GM21576 (cell line): ENCODE data around the gene SMIM27.
A peak's percentile ranks its signal among the peaks of the same experiment; 100 is the strongest.
"Not testable (repeated sequence)": the region's sequence is repeated elsewhere in the genome, so short reads cannot be mapped to it uniquely, and the experiment has no call there.

Experiments used
- ATAC-seq: cut with Tn5 transposase; IDR thresholded peaks from one replicate; pipeline ENCODE4 v1.9.1; 2021; ENCODE audit warnings: mild to moderate bottlenecking, moderate library complexity; ENCODE audit not compliant: unreplicated experiment

The SMIM27 gene, protein sequence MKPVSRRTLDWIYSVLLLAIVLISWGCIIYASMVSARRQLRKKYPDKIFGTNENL

DNA sequence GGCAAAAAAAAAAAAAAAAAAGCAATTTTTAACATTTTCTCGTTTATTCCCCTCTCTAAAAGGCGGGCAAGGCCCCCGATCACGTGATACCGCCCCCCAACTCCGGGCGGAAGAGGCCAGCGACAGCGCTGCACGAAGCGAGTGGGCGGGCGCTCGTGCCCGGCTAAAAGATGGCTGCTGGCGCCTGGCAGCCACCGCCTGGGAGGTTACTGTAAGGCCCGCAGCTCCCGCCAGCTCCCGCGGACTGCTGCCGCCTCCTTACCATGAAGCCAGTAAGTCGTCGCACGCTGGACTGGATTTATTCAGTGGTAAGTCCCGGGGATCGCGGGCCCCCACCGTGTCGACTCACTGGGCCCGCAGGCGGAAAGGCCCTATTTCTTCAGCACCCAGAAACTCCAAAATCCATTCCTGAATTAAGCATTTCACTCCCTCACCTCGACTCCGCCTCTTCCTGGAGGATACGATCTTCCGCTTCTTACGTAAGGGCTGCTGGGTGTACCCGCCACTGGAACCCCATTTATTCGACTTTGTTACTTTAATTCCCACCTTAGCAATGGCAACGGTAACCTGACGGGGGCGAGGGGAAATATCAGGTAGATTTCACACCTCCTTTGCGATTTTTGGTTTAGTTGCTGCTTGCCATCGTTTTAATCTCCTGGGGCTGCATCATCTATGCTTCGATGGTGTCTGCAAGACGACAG is at the start of gene SMIM27, which contains the start of gene TOPORS:
TSS of gene SMIM27 (plus strand) at position 156 of the 701 bp plus-strand sequence. CDS start at position 264, 108 bp downstream.
TSS of gene TOPORS (minus strand) at position 415 of the 701 bp plus-strand sequence. CDS start at position 265, 150 bp downstream.
- ATAC-seq: peak; percentile 68

DNA sequence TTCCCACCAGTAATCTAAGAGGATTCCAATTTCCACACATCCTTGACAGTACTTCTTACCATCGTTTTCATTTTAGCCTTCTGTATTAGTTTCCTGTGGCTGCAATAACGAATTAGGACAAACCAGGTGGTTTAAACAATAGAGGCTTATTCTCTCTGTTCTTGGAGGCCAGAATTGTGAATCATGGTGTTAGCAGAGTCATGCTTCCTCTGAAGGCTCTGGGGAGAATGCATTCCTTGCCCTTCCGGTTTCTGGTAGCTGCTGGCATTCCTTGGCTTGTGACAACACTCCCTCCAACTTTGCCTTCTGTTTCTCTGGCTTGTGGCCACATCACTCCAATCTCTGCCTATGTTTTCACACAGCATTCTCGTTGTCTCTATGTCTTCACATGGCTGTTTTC is 49.7 kb upstream of the SMIM27 start:
- no peak for ATAC-seq

DNA sequence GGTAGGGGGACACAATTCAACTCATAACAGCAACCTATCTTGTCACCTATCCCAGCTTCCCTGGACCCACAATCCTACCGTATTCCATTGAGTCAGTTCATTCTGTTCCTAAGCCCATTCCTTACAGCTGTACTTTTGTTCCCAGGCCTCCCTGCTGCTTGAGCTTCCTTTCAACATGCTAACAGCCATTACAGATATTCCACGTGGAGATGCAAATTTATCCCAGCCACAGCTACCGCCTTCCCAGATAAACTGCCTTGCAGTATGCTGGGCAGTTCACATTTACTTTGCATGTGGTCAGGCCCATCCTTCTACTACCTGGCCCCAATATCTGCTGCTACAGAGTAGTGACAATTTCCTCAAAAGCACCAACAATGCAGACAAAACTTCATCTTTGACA is 49.1 kb upstream of the SMIM27 start:
- ATAC-seq: no peak

DNA sequence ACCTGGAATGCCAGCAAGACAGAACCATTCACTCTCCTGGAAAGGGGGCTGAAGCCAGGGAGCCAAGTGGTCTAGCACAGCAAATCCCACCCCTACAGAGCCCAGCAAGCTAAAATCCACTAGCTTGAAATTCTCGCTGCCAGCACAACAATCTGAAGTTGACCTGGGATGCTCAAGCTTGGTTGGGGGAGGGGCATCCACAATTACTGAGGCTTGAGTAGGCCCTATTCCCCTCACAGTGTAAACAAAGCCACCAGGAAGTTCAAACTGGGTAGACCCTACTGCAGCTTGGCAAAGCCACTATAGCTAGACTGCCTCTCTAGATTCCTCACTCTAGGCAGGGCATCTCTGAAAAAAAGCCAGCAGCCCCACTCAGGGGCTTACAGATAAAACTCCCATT is 43.4 kb upstream of the SMIM27 start:
- no peak for ATAC-seq

DNA sequence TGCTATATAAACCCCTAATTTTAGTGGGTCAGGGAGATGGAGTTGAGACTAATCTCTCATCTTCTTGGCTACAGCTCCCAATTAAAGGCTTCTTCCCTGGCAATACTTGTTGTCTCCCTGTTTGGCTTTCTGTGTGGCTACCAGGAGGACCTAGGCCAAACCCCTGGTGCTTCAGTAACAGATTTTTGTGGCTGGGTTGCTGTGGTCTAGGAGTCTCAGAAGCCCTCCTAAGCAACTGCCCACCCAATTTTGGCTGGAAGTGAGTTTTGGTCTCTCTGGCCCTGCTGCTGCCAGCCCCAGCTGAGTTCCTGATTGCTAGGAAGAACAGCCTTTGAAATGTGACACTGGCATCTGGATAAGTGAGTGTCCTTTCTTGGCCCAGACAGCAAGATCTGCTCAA is 35.9 kb upstream of the SMIM27 start:
- ATAC-seq: no peak

DNA sequence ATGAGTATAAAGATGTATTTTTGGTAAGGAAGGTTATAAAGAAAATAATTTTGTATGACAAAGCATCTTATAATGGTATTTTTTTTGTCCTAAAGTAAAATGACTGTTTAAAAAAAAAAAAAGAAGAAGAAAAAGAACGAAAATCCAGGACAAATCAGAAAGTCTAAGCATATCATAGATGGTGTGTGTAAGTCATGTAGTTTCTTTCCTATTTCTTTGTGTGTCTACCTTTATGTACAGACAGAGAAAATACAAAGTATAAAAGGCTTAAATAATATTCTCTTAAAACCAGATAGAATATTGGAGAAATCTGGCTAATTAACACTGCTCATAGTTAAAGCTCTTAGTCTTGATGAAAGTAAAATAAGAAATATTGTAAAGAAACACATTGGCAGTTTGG is 33.9 kb upstream of the SMIM27 start:
- ATAC-seq: no peak

DNA sequence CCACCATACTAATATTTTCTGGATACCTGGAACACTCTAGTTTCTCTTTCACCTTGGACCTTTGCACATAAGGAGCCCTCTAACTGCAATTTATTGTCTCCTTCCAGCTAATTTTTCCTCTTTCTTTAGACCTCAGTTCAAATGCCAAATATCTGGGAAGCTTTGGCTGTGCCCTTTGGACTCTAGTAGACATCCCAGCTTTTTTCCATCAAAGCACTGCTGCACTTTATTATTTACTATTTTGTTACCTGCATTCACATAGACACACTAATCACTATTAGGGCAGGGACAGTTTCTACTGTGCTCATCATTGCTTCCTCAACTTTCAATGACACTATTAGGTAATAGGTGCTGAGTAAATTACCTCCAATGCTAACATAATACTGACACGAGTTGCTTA is 28.2 kb upstream of the SMIM27 start:
- no peak for ATAC-seq

DNA sequence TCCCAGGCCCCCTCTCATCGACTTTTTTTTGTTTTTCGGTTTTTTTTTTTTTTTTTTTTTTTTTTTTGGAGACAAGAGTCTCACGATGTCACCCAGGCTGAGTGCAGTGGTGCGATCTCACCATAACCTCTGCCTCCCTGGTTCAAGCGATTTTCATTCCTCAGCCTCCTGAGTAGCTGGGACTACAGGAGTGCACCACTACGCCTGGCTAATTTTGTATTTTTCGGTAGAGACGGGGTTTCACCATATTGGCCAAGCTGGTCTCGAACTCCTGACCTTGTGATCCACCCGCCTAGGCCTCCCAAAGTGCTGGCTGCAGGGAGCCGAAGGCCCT is 27.6 kb upstream of the SMIM27 start:
- not testable (repeated sequence) for ATAC-seq

DNA sequence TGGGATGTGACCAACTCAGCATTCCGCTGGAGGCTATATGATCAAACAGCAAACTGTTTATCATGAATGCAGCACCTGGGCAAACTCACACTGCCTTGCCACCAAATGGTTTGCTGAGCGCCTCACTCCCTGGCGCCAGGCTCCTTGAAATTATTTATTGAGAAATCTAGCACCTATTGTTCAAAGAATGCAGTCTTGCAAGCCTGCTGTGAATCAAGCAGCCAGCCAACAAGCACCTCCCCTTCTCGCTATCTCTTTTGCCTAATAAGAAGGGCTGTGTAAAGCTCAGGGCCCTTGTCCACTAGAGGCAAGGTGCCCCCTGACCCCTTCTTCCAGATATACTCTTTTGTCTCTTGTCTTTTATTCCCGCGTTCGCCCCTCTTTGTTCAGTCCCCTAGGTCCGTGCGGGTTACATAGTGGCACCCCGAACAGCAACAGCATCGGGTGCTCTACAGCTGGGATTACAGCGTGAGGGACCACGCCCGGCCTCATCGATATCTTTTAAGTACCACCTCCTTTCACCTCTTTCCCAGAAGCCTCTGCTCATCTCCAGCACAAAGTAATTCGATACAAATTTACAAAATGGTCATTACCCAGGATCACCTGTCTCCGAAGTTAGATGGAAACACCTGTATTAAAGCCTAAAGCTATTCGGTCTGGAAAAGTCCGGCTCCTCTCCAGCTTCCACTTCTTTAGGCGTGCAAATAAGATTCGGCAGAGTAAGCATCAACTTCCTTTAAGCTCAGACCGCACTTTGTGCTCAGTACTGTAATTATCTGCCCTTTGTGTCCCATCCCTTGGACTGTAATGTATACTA is 27.0 kb upstream of the SMIM27 start:
- no peak for ATAC-seq

DNA sequence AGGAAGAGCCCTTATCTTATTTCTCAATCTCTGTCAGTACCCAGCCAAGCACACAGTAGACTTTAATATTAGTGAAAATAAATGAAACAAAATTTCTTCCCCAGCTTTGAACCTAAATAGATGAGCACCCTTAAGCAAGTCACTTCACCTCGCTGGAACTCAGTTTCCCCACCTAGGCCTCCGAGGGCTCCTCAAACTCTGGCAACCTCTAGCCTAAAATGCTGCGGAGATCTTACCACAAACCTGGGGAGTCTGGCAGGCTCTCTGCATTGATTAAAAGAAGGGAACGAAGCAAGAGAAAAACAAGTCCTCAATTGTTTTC is 26.5 kb upstream of the SMIM27 start:
- no peak for ATAC-seq

DNA sequence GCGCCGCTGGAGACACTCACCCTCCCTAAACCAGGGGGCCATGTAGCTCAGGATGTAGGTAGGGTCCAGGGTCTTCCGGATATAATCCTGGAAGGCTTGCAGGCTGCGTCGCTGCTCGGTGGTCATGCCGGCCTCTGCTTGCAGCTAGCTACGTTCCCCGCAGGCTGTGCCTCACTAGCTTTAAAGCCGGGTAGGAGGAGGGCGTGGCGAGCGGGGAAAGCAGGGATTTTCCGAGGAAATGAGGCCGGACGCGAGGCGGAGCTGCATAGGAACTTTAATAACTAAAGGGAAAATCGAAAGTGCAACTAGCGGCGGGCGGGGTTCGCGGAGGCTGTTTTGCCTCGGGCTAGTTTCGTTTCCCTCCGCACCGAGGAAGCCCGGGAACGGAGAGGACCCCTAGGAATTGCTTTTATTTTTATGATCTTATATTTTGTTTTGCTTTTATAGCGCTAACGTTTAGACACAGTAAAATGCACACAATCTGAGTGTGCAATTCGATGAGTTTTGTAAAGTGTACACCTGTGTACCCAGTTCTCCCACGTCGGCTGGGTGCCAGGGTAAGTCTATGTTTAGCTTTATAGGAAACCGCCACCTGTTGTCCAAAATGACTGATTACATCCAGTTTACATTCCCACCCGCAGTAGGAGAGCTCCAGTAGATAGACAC is 26.0 kb upstream of the SMIM27 start, which contains the start of gene RIGI:
TSS of gene RIGI (minus strand) at position 156 of the 666 bp plus-strand sequence. CDS start at position 126, 30 bp downstream.
- ATAC-seq: peak; percentile 65

DNA sequence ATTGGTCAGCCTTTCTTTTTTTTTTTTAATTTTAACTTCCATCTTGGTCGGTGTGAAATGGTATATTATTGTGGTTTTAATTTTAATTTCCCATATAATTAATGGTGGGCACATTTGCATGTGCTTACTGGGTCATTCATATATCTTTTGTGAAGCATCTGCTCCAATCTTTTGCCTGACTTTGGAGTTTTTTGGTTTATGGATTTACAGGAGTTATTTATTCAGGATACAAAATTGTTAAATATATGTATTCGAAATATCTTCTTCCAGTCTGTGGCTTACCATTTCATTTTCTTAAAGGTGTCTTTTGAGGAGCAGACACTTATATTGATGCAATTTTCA is 25.4 kb upstream of the SMIM27 start:
- no peak for ATAC-seq

DNA sequence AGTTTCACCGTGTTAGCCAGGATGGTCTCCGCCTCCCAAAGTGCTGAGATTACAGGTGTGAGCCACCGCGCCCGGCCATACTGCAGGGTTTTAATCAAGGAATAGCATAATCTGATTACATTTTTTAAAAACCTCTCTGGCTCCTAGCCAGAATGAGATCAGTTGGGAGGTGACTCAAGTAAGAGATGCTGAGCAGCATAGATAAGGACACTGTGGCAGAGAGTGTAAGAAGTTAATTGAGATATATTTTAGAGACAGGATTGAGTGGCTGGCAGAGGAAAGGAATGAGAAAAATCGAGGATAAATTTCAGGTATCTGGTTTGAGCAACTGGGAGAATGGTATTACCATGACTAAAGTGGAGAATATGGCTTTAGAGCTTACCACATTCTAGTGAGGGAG is 18.8 kb upstream of the SMIM27 start:
- ATAC-seq: no peak

DNA sequence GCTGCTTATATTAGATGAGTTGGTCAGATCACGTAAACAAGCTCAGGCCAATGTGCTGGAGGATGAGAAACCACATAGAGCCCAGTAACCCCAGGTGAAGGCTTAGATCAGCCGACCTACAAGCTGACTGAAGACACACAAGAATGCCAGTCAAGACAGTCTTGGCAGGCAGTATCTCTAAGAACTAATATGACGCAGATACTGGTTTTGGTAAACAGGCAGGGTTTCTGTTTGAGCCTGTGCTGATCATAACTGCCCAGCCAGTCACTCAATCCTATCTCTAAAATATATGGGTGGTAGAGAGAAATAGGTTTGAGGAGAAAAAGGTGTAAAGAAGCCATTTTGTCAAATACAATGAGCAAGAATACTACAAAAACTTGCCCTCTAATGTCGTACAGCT is 18.3 kb upstream of the SMIM27 start:
- no peak for ATAC-seq

DNA sequence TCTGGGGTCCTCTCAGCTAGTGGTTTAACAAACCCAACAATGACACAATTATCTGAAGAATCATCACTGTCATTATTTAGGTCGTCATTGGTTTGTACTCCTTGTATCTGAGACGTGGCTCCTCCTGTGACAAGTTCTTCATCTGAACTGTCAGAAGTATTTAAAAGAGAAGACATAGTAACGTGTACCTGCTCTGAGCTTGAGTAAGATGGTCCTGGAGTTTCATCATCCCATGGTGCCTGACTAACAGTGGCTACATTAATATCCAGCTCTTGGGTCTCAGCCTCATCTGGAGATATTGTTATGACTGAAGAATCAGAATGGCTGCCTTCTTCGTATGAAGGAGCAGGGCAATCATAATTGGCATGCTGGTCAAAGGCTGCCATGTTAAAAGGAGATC is 9.1 kb upstream of the SMIM27 start:
- no peak for ATAC-seq

DNA sequence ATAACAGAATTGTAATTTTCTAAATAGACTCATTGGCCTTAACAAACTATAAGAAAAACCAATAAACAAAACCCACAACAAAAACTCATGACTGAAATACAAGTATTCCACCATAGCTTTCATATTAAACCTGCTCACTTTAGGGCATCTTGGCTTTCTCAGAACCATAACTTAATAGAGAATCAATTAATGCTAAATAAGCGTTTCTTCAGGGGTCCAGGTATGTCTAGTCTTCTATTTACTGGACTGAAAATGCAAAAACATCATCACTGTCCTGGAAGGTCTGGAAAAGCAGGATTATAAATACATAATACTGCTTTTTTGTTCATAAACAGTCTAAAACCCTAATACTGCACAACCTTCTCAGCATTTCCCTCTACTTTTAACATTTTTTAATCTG is 6.2 kb upstream of the SMIM27 start:
- no peak for ATAC-seq

DNA sequence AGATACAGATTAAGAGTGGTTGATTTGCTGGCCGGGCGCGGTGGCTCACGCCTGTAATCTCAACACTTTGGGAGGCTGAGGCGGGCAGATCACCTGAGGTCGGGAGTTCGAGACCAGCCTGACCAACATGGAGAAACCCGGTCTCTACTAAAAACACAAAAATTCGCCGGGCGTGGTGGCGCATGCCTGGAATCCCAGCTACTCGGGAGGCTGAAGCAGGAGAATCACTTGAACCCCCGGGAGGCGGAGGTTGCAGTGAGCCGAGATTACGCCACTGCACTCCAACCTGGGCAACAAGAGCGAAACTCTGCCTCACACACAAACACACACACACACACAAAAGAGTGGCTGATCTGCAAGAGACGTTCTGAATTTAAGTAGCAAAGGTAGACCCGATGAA is 3.9 kb upstream of the SMIM27 start:
- ATAC-seq: not testable (repeated sequence)

DNA sequence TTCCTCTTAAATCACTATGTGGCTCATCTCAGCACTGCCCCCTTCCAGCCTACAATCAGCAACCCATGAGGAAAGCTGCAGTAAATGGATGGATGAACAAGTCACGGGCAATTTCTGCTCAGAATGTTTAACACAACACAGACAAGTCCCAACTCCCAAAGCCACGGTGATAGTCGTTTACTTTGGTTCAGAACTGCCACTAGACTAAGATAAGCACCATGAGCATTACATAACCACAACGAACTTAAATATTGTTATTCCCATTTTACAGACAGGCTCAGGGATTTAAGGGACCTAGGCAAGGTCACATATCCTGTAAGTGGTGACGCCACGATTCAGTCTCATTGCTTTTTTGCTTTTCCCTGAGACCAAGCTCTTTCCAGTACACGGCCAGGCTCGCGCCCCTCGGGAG is 2.0 kb upstream of the SMIM27 start:
- ATAC-seq: no peak

DNA sequence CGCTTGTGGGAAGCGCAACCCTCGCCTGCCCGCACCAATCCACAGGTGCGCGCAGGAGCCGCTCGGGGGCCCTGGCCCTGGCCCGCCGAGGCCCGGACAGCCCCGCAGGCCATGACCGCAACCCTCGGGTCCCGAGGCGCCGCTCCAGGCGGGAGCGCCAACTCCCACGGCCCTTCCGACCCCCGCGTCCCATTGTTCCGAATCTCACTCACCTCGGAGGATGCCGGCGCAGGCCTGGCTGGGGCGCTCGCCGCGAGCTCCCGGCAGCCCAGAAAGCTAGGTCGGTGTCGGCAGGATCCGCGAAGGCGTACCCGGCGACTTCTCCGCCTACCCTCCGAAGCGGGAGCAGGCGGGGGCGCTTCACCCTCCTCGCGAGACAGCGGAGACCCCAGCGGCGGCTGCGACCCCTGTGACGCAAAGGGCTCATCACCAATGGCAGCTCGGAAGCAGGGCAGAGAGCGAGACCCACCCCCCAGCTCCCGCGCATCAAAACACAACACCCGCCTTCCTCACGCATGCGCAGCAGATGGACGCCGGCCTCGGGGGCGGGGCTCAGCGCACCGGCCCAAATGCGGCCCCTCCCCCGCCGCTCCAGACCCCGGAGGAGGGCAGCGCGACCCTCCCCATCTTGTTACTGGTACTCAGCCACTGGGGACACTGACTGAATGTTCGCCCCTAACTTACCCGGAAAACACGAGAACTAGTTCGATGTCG is 1.4 kb upstream of the SMIM27 start:
- peak; percentile 65 for ATAC-seq

DNA sequence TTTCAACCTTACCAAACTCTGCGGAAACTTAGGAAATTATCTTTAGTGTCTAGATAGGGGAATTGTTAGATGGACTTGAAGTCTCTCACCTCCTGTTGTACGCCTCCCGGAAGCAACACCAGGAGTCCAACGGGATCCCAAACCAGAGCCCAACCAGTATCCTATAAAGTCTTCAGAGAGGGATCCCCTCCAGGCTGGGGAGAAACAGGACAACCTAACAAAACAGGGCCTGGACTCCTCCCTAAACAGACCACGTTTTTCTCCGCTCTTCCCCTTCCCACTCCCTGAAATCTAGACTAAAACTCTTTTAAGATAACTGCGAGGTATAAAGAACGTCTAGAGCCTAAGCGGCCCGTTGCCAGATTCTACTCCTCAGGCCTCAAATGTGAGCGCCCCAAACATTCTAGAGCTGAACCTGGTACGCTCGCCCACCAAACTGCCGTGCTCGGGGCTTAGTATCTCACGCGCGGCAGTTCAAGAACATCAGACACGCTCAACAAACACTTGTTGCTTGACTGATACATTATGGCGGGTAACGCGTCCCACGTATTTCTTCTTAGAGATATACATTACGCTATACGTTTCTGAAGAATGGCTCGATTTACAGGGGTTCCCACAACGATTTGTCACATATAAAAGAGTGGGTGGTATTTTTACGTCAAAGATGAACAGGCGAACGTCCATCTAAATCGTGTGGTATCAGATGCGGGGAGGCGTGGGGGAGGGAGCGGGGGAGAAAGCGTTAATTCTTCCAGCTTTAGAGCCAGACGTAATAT is 663 bp upstream of the SMIM27 start:
- ATAC-seq: no peak
